Endothelial cell of umbilical vein (primary cell): ENCODE measurements around the gene ATP6V1D. TPM values are rescaled to one million over a fixed set of nuclear protein-coding genes. Genes with fewer than 3 reads are reported as not detected.
A peak's percentile ranks its signal among the peaks of the same experiment; 100 is the strongest.

ENCODE experiments used
- BruUV-seq: library from RNA; stranded (reverse); fragments of 400-500 nt; replicated peaks from 2 replicates; lab custom pipeline; 2021; lab: Mats Ljungman, UMichigan
- CTCF ChIA-PET: fragments of 300-600, 350-600 bp; sonication (Branson Sonifier 250); formaldehyde crosslinking; loops from one replicate; lab custom pipeline; 2021; ENCODE audit warnings: antibody characterized with exemption, inconsistent platforms; lab: Charles Lee
- POLR2A ChIA-PET: fragments of 300-600, 350-600 bp; sonication (Branson Sonifier 250); formaldehyde crosslinking; loops from one replicate; lab custom pipeline; 2021; ENCODE audit warnings: antibody characterized with exemption, inconsistent platforms; lab: Charles Lee
- DNase-seq: peaks from one replicate; pipeline ENCODE4 v3.0.0-alpha.2; 2011; ENCODE audit warnings: low read depth, low spot score
- FAIRE-seq: peaks from 2 replicates; lab custom pipeline; 2011; peaks lifted over from hg19 to GRCh38; lab: Jason Lieb, UNC
- H2AFZ ChIP-seq: 2 replicates; pipeline ENCODE4 v1.6.0; 2012; ENCODE audit warnings: low read depth, low read length, control low read depth, inconsistent platforms
- H3K27ac ChIP-seq: 2 replicates; pipeline ENCODE4 v1.5.1; 2011; ENCODE audit warnings: low read depth, mild to moderate bottlenecking, control low read depth, low read length, moderate library complexity; ENCODE audit not compliant: insufficient read depth
- H3K27me3 ChIP-seq, 2 experiments: 2 replicates each; pipeline versions ENCODE4 v1.6.0 to v1.6.1; 2011; ENCODE audit warnings: low read length in 2 of 2, mixed read lengths in 1 of 2; ENCODE audit not compliant: control insufficient read depth in 2 of 2, insufficient read depth in 2 of 2
- H3K36me3 ChIP-seq, 2 experiments: 2 replicates in 1 of 2; 3 replicates in 1 of 2; pipeline ENCODE4 v1.5.1; 2011; ENCODE audit warnings: low read length in 2 of 2, mild to moderate bottlenecking in 1 of 2, moderate library complexity in 1 of 2; ENCODE audit not compliant: control insufficient read depth in 2 of 2, insufficient read depth in 2 of 2; ENCODE audit errors: extremely low read depth in 1 of 2
- H3K4me1 ChIP-seq: 3 replicates; pipeline ENCODE4 v1.5.1; 2011; ENCODE audit warnings: mild to moderate bottlenecking, low read length; ENCODE audit not compliant: control insufficient read depth, insufficient read depth; ENCODE audit errors: extremely low read depth
- H3K4me2 ChIP-seq: 2 replicates; pipeline ENCODE4 v1.6.1; 2011; ENCODE audit warnings: low read length, control low read depth, mixed read lengths; ENCODE audit not compliant: insufficient read depth
- H3K4me3 ChIP-seq, 3 experiments: fragments of 200-600 bp in 1 of 3; sonication (generic), shearing (Covaris generic) in 1 of 3; replicated peaks in 1 of 3; 2 replicates each; pipeline ENCODE4 v1.5.1; 2011 to 2016; ENCODE audit warnings: control low read depth in 3 of 3, low read length in 3 of 3, mild to moderate bottlenecking in 2 of 3, inconsistent platforms in 1 of 3, low read depth in 1 of 3, moderate library complexity in 1 of 3; ENCODE audit not compliant: insufficient read depth in 1 of 3
- H3K79me2 ChIP-seq: 2 replicates; pipeline ENCODE4 v1.6.0; 2012; ENCODE audit warnings: low read length, inconsistent platforms; ENCODE audit not compliant: control insufficient read depth, insufficient read depth
- H3K9ac ChIP-seq: replicated peaks from 2 replicates; pipeline ENCODE3; 2011; ENCODE audit warnings: low read length, control low read depth; ENCODE audit not compliant: insufficient read depth; ENCODE audit errors: extremely low read depth
- H3K9me1 ChIP-seq: replicated peaks from 3 replicates; pipeline ENCODE4 v1.6.0; 2011; ENCODE audit warnings: mild to moderate bottlenecking, low read length; ENCODE audit not compliant: control insufficient read depth, insufficient read depth; ENCODE audit errors: extremely low read depth
- H3K9me3 ChIP-seq: replicated peaks from 2 replicates; pipeline ENCODE4 v1.5.1; 2012; ENCODE audit warnings: low read length, inconsistent platforms; ENCODE audit not compliant: control insufficient read depth, insufficient read depth
- H4K20me1 ChIP-seq: replicated peaks from 2 replicates; pipeline ENCODE3; 2011; ENCODE audit warnings: mild to moderate bottlenecking, low read length; ENCODE audit not compliant: control insufficient read depth, insufficient read depth; ENCODE audit errors: extremely low read depth
- EZH2 ChIP-seq: IDR thresholded peaks from 2 replicates; pipeline ENCODE4 v1.6.1; 2012; ENCODE audit warnings: borderline replicate concordance, low read depth, mild to moderate bottlenecking, moderate library complexity, low read length, inconsistent platforms; ENCODE audit not compliant: severe bottlenecking
- FOS ChIP-seq: IDR thresholded peaks from 2 replicates; pipeline ENCODE4 v1.6.1; 2011; ENCODE audit warnings: mild to moderate bottlenecking, low read length, moderate library complexity, borderline replicate concordance; ENCODE audit not compliant: insufficient read depth
- GATA2 ChIP-seq: IDR thresholded peaks from 2 replicates; pipeline ENCODE4 v1.7.0; 2011; ENCODE audit warnings: low read depth, mild to moderate bottlenecking, moderate library complexity, mixed read lengths, low read length; ENCODE audit not compliant: insufficient read length, insufficient read depth
- JUN ChIP-seq: IDR thresholded peaks from 2 replicates; pipeline ENCODE4 v1.6.1; 2011; ENCODE audit warnings: borderline replicate concordance, low read depth; ENCODE audit not compliant: insufficient read length, insufficient read depth
- MAX ChIP-seq: IDR thresholded peaks from 2 replicates; pipeline ENCODE4 v1.6.1; 2011; ENCODE audit not compliant: insufficient read depth, insufficient read length
- MYC ChIP-seq: IDR thresholded peaks from one replicate; pipeline ENCODE4 v1.6.1; 2011; ENCODE audit warnings: mild to moderate bottlenecking, low read depth, low read length
- POLR2A ChIP-seq: IDR thresholded peaks from 2 replicates; pipeline ENCODE4 v1.6.1; 2012; ENCODE audit warnings: low read depth, mild to moderate bottlenecking, control low read depth, low read length
- POLR2AphosphoS5 ChIP-seq: IDR thresholded peaks from 2 replicates; pipeline ENCODE4 v1.6.1; 2012; ENCODE audit warnings: low read depth, mild to moderate bottlenecking, control low read depth, low read length, moderate library complexity; ENCODE audit not compliant: insufficient read depth
- dilution Hi-C: fragments of 300-500 bp; cut with MboI; formaldehyde crosslinking; loops from one replicate; pipeline ENCODE4 v1.15.0; 2019; ENCODE audit warnings: low sequenced_read_pairs; ENCODE audit not compliant: extremely low pct_ligation_motif_present
- intact Hi-C: fragments of 100-400 bp; cut with micrococcal nuclease; formaldehyde crosslinking; loops from one replicate; pipeline ENCODE4 v1.10.0; 2022
- polyA plus RNA-seq, 4 experiments: library from polyadenylated mRNA; depleted of rRNA in 3 of 4; stranded (reverse) in 3 of 4; unstranded in 1 of 4; fragments of >200 nt; gene quantifications; 2 replicates each; pipeline versions ENCODE4 v1.2.1 to v1.2.3, GENCODE V29; 2011 to 2012; ENCODE audit warnings: missing spikeins in 1 of 4
- total RNA-seq: library from RNA; stranded (reverse); gene quantifications from 2 replicates; pipeline ENCODE4 v1.2.3, GENCODE V29; 2021
- TF ChIP-seq, protein P1 (sequence below), 2 donors: IDR thresholded peaks; 1 replicate in 1 of 2; 2 replicates in 1 of 2; pipeline ENCODE4 v1.5.1; 2011; ENCODE audit warnings: low read length in 2 of 2, mild to moderate bottlenecking in 2 of 2, moderate library complexity in 2 of 2, control low read depth in 1 of 2, inconsistent platforms in 1 of 2, low read depth in 1 of 2; ENCODE audit not compliant: insufficient read depth in 1 of 2; ENCODE audit errors: extremely low read depth in 1 of 2

ATP6V1D gene
- total and polyA plus RNA-seq, 2 donors (not counting 3 experiments of a cell fraction or from before 2014, with no cell fraction given) = 28.6 to 63.1 TPM

GRCh38 chr14:67395876-67396189 lies 36.2 kb upstream of the ATP6V1D start:
- Histone ChIP-seq H3K4me1 (peaks cover 16% of the 10 kb centered on the region), H3K4me2 (peak overlapping the region; percentile 7), H3K4me3 (no peak overlapping the region), H4K20me1 (no peaks in the 10 kb centered on the region), H2AFZ (peak overlapping the region; percentile 1), H3K27me3 (no peaks in the 10 kb centered on the region), H3K9ac (no peak overlapping the region), H3K9me1 (no peaks in the 10 kb centered on the region), H3K79me2 (no peaks in the 10 kb centered on the region), H3K9me3 (no peaks in the 10 kb centered on the region), H3K27ac (peak overlapping the region; percentile 57), H3K36me3 (no peaks in the 10 kb centered on the region)
- dilution Hi-C loops (no loop called here), intact Hi-C loops (loop anchor here (1.0 kb wide), 1 partner anchor 18 kb away; no protein-coding TSS in a partner anchor)
- POLR2A ChIA-PET = no interaction called here
- peak; percentile 64 for TF ChIP-seq GATA2
- TF ChIP-seq POLR2AphosphoS5 = peak; percentile 51
- TF ChIP-seq FOS = peak; percentile 84
- TF ChIP-seq JUN = peak; percentile 56
- no peak for TF ChIP-seq POLR2A
- TF ChIP-seq MYC = no peak
- FAIRE-seq = peak; percentile 99
- BruUV-seq = no TSS peak
- CTCF ChIA-PET = interaction anchor here (0.8 to 1.8 kb wide), 8 partner anchors 10 to 309 kb away, joined by 3 to 10 read pairs (median 4); no protein-coding TSS in a partner anchor
- peak; percentile 65 for DNase-seq

DNA sequence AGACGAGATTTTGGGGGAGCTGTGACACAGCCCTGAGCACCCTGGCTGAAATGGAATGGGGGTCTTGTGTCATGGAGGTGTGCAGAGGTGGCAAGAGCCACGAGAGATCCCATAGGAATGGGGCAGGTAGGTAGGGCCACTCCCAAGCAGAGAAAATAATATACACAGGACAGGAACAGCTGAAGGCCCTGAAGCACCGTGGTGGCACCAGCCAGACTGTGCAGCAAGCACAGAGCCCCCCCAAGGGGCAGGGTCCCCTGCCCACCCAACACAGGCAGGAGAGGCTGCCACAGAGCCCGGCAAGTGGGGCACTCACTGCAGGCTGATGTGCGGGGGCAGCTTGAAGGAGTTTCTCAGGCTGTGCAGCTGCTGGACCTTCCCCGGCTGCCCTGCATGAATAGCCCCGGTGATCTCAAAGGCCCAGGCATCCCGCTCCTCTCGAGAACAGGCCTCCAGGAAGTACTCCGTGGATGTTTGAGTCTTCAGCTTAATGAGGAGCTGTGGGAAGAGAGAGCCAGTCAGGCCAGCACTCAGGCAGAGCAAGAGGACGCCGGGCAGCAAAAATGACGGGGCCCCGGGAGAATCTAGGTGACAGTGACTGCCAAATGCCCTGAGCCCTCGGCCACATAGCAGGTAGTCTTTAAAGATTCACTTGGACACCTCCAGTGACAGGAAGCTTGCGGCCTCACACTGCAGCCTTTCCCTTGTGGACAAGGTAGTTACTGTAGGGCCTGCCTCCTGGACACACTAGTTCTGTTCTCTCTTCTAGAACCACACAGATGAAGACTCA lies 35.7 kb upstream of the ATP6V1D start:
- BruUV-seq = TSS peak; percentile 73
- Histone ChIP-seq H3K9ac (no peak overlapping the region), H3K27ac (peak overlapping the region; percentile 57), H3K27me3 (no peaks in the 10 kb centered on the region), H3K79me2 (no peaks in the 10 kb centered on the region), H3K36me3 (no peaks in the 10 kb centered on the region), H3K4me3 (no peak overlapping the region), H3K4me1 (peaks cover 16% of the 10 kb centered on the region), H3K4me2 (peak overlapping the region; percentile 7), H3K9me3 (no peaks in the 10 kb centered on the region), H3K9me1 (no peaks in the 10 kb centered on the region), H4K20me1 (no peaks in the 10 kb centered on the region), H2AFZ (peak overlapping the region; percentile 1)
- ChIA-PET POLR2A (no interaction called here), CTCF (interaction anchor here (0.8 to 1.8 kb wide), 8 partner anchors 11 to 309 kb away, joined by 3 to 10 read pairs (median 4); no protein-coding TSS in a partner anchor)
- no peak for FAIRE-seq
- DNase-seq = no peak
- intact Hi-C loops = no loop called here
- TF ChIP-seq POLR2A (no peak), MYC (no peak), MAX (no peak), EZH2 (no peak), FOS (no peak), GATA2 (no peak), POLR2AphosphoS5 (no peak), JUN (no peak)
- TF ChIP-seq, protein P1, sequence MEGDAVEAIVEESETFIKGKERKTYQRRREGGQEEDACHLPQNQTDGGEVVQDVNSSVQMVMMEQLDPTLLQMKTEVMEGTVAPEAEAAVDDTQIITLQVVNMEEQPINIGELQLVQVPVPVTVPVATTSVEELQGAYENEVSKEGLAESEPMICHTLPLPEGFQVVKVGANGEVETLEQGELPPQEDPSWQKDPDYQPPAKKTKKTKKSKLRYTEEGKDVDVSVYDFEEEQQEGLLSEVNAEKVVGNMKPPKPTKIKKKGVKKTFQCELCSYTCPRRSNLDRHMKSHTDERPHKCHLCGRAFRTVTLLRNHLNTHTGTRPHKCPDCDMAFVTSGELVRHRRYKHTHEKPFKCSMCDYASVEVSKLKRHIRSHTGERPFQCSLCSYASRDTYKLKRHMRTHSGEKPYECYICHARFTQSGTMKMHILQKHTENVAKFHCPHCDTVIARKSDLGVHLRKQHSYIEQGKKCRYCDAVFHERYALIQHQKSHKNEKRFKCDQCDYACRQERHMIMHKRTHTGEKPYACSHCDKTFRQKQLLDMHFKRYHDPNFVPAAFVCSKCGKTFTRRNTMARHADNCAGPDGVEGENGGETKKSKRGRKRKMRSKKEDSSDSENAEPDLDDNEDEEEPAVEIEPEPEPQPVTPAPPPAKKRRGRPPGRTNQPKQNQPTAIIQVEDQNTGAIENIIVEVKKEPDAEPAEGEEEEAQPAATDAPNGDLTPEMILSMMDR (IDR thresholded peaks at IDR 0.05; ENCODE audit: extremely low read depth in 1 of 2, insufficient read depth in 1 of 2, low read depth in 1 of 2, low read length in 2 of 2) = no peak
- dilution Hi-C loops = no loop called here
